ENCODE data around the gene DYNAP. TPM values are rescaled to one million over a fixed set of nuclear protein-coding genes. Genes with fewer than 3 reads are reported as not detected.

Gene DYNAP
- total and polyA plus RNA-seq, 2 of the 13 experiments (the other 11 are each of a cell fraction or from before 2014, with no cell fraction given), result not detected

GRCh38 chr18:54580202-54580729 is 10.8 kb upstream of the DYNAP start:
- 2% methylated on average over 3 of the region's 3 CpGs for WGBS (ENCODE audit: low lambda C conversion rate)
- POLR2A ChIA-PET, result no interaction called here
- no peak overlapping the region for H3K27ac ChIP-seq (ENCODE audit: extremely low read length, insufficient read depth, low read length)

More at GRCh38 chr18:54580202-54580729, 10.8 kb upstream of the DYNAP start:
- intact Hi-C loops (cut with micrococcal nuclease; ENCODE audit: unreplicated experiment) (no loop called here), in situ Hi-C loops (cut with HindIII; ENCODE audit: extremely low pct_ligation_motif_present, low pct_unique_long_range_greater_than_20kb) (no loop called here)
- no peak for FAIRE-seq
- H3K4me2 ChIP-seq (ENCODE audit: low read depth, low read length), result no peak overlapping the region
- CTCF ChIA-PET (ENCODE audit: low intra/inter-chr PET ratio, low total read pairs), result no interaction called here
- DNase-seq (ENCODE audit: low spot score), result no peak
- no peaks in the 10 kb centered on the region for H3K4me1 ChIP-seq (ENCODE audit: insufficient read depth, low read length)
- BruUV-seq (replicated peaks), result no TSS peak
- no peaks in the 10 kb centered on the region for H3K9me3 ChIP-seq (ENCODE audit: low read length)
- H3K27me3 ChIP-seq (ENCODE audit: control insufficient read depth in 1 of 2, insufficient read depth in 2 of 2, low read length in 2 of 2), result no peaks in the 10 kb centered on the region
- H3K79me2 ChIP-seq (ENCODE audit: insufficient read depth, low read length), result no peaks in the 10 kb centered on the region
- no peak overlapping the region for H3K9ac ChIP-seq (ENCODE audit: insufficient read depth, low read depth, low read length)
- TF ChIP-seq MXD4 (CRISPR knock-in tag; IDR thresholded peaks at IDR 0.05) (no peak), HCFC1 (IDR thresholded peaks at IDR 0.05; ENCODE audit: low read depth, low read length) (no peak), ZNF501 (CRISPR knock-in tag; IDR thresholded peaks at IDR 0.05) (no peak), RFX1 (IDR thresholded peaks at IDR 0.05) (no peak), BCL6 (CRISPR knock-in tag; IDR thresholded peaks at IDR 0.05) (no peak), MTA1 (CRISPR knock-in tag; IDR thresholded peaks at IDR 0.05; ENCODE audit: borderline replicate concordance) (no peak), ZEB1 (IDR thresholded peaks at IDR 0.05; ENCODE audit: insufficient replicate concordance, low read depth) (no peak), GABPA (IDR thresholded peaks at IDR 0.05; ENCODE audit: low read depth, low read length) (no peak), GABPA (CRISPR knock-in tag; IDR thresholded peaks at IDR 0.05; ENCODE audit: low read depth) (no peak), TEF (CRISPR knock-in tag; IDR thresholded peaks at IDR 0.05) (no peak), ZNF746 (CRISPR knock-in tag; IDR thresholded peaks at IDR 0.05) (no peak), MXD1 (CRISPR knock-in tag; IDR thresholded peaks at IDR 0.05) (no peak), ZBTB43 (CRISPR knock-in tag; conservative IDR thresholded peaks at IDR 0.05) (no peak), ZNF234 (CRISPR knock-in tag; conservative IDR thresholded peaks at IDR 0.05) (no peak), RFXAP (CRISPR knock-in tag; IDR thresholded peaks at IDR 0.05; ENCODE audit: borderline replicate concordance) (no peak)
- ATAC-seq, result no peak
- no peak overlapping the region for H2AFZ ChIP-seq (ENCODE audit: low read length)
- no peak overlapping the region for H3K4me3 ChIP-seq (replicated peaks in 1 of 3; ENCODE audit: insufficient read depth in 1 of 3, low read depth in 2 of 3, low read length in 3 of 3)
- no peaks in the 10 kb centered on the region for H4K20me1 ChIP-seq (ENCODE audit: insufficient read depth, low read length)
- H3K36me3 ChIP-seq (replicated peaks in 1 of 2; ENCODE audit: control insufficient read depth in 1 of 2, insufficient read depth in 2 of 2, low read length in 2 of 2), result no peaks in the 10 kb centered on the region
